Ureter (tissue), 1 donor: ENCODE measurements around the gene CCR7. TPM values are rescaled to one million over a fixed set of nuclear protein-coding genes. Genes with fewer than 3 reads are reported as not detected.

Source experiments
- DNase-seq: peaks from one replicate; pipeline ENCODE4 v3.0.0-alpha.2; 2020; ENCODE audit warnings: low spot score
- total RNA-seq: library from RNA; stranded (reverse); gene quantifications from one replicate; pipeline ENCODE4 v1.2.4, GENCODE V29; 2023
- donor health status: DM: yes; HTN: yes; CAD: no.

The CCR7 gene
- 0.57 TPM for total RNA-seq

- no peak for DNase-seq
Measured at GRCh38 chr17:40564883-40565768, at the start of gene CCR7. TSS of gene CCR7 (minus strand) at chr17:40565472. CDS start at chr17:40565409, 63 bp downstream.

- DNase-seq = no peak
Measured at GRCh38 chr17:40614431-40615067, 49.3 kb upstream of the CCR7 start.

- no peak for DNase-seq
Measured at GRCh38 chr17:40613467-40614154, 48.3 kb upstream of the CCR7 start.

- no peak for DNase-seq
Measured at GRCh38 chr17:40612599-40613244, 47.5 kb upstream of the CCR7 start.

- no peak for DNase-seq
Measured at GRCh38 chr17:40611840-40612474, 46.7 kb upstream of the CCR7 start.

GRCh38 chr17:40610359-40610758 is 45.1 kb upstream of the CCR7 start:
- DNase-seq = no peak

GRCh38 chr17:40608061-40608581 is 42.8 kb upstream of the CCR7 start:
- no peak for DNase-seq

GRCh38 chr17:40607641-40608040 is 42.4 kb upstream of the CCR7 start:
- DNase-seq = no peak

- DNase-seq = no peak
Measured at GRCh38 chr17:40606548-40607353, 41.5 kb upstream of the CCR7 start.

GRCh38 chr17:40605306-40605705 is 40.0 kb upstream of the CCR7 start:
- DNase-seq = no peak

- DNase-seq = no peak
Measured at GRCh38 chr17:40604327-40605080, 39.2 kb upstream of the CCR7 start.

GRCh38 chr17:40602445-40603443 is 37.5 kb upstream of the CCR7 start:
- no peak for DNase-seq

- DNase-seq = no peak
Measured at GRCh38 chr17:40600486-40601046, 35.3 kb upstream of the CCR7 start.

GRCh38 chr17:40599468-40599763 is 34.1 kb upstream of the CCR7 start:
- DNase-seq = no peak

- DNase-seq = no peak
Measured at GRCh38 chr17:40598619-40599467, 33.6 kb upstream of the CCR7 start.

GRCh38 chr17:40598301-40598618 is 33.0 kb upstream of the CCR7 start:
- no peak for DNase-seq

GRCh38 chr17:40597556-40598300 is 32.5 kb upstream of the CCR7 start:
- DNase-seq = no peak
